Glomerular visceral epithelial cell (primary cell): Measurements from ENCODE around the gene GTF3C5.
"Not testable (repeated sequence)": the region's sequence is repeated elsewhere in the genome, so short reads cannot be mapped to it uniquely, and the experiment has no call there.

Source experiments
- DNase-seq: peaks from one replicate; pipeline ENCODE4 v3.0.0-alpha.2; 2016; ENCODE audit errors: extremely low spot score

Gene GTF3C5

DNA sequence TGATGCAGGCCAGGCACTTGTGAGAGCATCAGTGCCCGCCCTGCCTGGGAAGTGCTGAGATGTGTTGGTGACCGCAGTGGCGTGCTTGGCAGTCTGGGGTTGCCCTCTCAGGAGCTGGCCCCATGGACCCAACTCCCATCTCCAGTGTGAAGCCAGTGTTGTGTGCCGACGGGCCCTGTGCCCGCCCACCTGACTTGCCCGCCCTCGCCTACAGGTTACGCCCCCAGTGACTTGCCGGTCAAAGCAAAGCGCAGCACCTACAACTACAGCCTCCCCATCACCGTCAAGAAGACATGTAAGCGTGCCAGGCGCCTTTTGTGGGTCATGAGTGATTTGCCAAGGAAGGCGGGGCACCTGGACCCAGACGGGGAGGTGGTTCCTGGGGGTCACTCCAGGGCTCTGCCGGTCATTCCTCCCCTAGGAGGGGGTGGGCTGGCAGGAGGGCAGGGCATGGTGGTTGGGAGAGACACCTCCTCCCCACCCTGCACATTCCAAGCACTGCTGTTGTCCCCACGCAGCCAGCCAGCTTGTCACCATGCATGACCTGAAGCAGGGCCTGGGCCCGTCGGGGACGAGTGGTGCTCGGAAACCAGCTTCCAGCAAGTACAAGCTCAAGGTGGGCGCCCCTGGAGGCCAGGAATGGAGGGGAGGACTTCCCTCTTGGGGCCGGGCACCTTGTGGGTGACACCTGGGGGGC lies 23.5 kb downstream of the GTF3C5 start:
- no peak for DNase-seq

- no peak for DNase-seq
Measured at GRCh38 chr9:133054966-133055365, 24.2 kb downstream of the GTF3C5 start.

DNA sequence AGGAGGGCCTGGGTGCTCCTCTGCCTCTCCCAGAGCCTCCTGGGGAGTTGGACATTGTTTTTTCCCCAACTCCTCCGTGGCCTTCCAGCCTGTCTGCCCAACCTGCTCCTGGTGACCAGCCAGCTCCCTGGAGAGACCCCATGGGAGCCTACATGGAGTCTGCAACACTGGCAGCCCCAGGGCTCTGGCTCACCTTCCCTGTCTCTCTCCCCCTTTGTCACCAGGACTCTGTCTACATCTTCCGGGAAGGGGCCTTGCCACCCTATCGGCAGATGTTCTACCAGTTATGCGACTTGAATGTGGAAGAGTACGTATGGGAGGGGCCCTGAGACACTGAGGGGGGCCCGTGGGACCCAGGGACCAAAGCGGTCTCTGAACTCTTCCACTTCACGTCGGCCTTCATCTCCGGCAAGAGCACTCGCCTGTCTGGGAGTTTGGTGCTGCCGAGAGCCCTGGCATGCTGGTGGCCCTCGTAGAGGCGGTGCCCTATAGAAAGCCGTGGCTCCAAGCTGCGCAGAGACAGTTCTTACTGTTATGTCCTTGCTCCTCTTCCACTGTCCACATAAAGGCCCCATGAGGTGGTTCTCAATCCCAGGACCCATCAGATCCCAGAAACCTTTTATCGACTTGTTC lies 25.1 kb downstream of the GTF3C5 start:
- no peak for DNase-seq

- no peak for DNase-seq
Measured at GRCh38 chr9:133056533-133056932, 25.7 kb downstream of the GTF3C5 start.

- no peak for DNase-seq
Measured at GRCh38 chr9:133057006-133057405, 26.2 kb downstream of the GTF3C5 start.

DNA sequence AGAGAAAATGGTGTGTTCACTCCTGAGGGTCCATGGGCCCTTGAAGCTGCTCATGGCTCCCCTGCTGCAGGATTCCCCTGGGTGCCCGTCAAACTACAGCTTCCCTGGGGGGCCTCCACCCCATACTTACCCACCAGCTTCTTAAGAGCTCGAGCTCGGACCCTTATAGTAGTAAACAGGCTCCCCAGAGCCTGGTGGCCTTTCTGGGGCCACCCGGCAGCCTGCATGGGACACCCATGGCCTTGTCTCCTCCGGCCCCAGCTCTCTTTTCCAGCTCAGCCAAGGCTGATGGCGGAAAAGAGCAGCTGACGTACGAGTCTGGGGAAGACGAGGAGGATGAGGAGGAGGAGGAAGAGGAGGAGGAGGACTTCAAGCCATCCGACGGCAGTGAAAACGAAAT lies 26.8 kb downstream of the GTF3C5 start:
- no peak for DNase-seq

GRCh38 chr9:133058071-133058470 lies 27.3 kb downstream of the GTF3C5 start:
- no peak for DNase-seq

DNA sequence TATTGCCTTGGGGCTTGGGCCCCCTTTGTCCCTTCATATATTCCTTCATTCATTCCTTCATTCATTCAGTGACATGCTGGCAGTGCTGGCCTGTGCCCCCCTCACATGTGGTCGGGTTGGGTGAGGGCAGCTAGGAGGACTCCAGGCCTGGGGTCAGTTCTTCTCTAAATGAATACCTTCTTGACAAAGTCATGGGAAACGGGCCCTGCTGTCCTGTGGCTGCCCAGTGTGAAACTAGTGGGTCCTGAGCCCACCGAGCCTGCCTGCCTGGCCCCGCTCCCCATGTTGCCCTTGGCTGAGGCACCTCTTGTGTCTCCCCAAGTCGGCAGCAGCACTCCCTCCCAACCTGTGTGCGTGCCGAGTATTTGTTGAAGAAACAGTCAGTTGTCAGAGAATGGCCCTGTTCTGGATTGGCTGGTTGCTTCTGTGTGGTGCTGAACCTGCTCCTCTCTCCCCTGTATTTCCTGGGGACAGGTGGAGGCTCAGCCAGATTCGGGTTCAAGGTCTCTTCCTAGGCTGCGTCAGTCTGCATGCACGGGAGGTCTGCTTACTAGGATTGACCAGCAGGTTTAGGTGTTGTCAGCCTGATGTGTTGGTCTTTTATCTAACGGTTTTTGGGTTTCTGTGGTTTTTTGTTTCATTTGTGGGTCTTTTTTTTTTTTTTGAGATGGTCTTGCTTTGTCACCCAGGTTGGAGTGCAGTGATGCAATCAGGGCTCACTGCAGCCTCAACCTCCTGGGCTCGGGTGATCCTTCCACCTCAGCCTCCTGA lies 27.9 kb downstream of the GTF3C5 start:
- DNase-seq, result no peak

DNA sequence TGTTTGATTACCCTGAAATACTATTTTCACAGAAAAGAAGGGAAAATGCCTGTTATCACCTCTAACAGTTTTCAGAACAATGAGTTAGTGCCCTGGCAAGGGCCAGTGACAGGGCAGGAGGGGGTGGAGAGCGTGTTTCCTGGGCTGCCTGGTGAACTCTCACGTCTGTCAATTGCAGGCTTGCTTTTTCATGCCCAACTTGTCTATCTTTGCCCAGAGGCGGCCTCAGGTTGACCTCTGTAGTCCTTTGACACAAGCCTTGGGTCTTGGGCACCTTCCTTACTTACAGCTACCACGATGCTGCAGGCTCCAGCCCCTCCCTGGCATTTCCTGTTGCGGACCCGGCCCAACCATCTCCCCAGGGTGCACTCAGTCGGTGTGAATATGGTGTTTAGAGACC lies 28.8 kb downstream of the GTF3C5 start:
- no peak for DNase-seq

DNA sequence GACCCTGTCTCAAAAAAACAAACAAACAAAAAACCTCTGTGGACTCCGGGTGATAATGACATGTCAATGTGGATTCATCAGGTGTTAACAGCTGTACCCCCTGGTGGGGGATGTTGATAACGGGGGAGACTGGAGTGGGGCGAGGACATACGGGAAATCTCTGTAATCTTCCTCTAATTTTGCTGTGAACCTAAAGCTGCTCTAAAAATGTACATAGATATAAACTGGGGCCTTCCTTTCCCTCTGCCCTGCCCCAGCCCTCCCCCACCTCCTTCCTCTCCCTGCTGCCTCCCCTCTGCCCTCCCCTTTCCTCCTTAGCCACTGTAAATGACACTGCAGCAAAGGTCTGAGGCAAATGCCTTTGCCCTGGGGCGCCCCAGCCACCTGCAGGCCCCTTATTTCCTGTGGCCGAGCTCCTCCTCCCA lies 29.6 kb downstream of the GTF3C5 start:
- DNase-seq, result no peak

GRCh38 chr9:133061019-133061763 lies 30.4 kb downstream of the GTF3C5 start:
- DNase-seq, result peak; percentile 14

- not testable (repeated sequence) for DNase-seq
Measured at GRCh38 chr9:133061764-133062145, 31.0 kb downstream of the GTF3C5 start, which contains the start of gene CEL. TSS of gene CEL (plus strand) at chr9:133061981. CDS start at chr9:133062003, 22 bp downstream.

- DNase-seq, result not testable (repeated sequence)
Measured at GRCh38 chr9:133062569-133062968, 31.8 kb downstream of the GTF3C5 start.

GRCh38 chr9:133063159-133063499 lies 32.3 kb downstream of the GTF3C5 start:
- DNase-seq, result no peak

DNA sequence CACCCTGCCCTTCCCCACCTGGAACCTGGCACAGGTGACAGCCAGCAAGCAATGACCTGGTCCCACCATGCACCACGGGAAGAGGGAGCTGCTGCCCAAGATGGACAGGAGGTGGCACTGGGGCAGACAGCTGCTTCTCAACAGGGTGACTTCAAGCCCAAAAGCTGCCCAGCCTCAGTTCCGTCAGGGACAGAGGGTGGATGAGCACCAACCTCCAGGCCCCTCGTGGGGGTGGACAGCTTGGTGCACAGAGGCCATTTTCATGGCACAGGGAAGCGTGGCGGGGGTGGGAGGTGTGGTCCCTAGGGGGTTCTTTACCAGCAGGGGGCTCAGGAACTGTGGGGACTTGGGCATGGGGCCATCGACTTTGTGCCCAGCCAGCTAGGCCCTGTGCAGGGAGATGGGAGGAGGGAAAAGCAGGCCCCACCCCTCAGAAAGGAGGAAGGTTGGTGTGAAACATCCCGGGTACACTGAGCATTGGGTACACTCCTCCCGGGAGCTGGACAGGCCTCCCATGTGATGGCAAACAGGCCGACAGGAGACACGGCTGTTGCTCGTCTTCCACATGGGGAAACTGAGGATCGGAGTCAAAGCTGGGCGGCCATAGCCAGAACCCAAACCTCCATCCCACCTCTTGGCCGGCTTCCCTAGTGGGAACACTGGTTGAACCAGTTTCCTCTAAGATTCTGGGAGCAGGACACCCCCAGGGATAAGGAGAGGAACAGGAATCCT lies 32.9 kb downstream of the GTF3C5 start:
- DNase-seq, result no peak

- DNase-seq, result no peak
Measured at GRCh38 chr9:133064241-133065069, 33.7 kb downstream of the GTF3C5 start.

- no peak for DNase-seq
Measured at GRCh38 chr9:133065070-133065388, 34.2 kb downstream of the GTF3C5 start.

GRCh38 chr9:133066181-133066983 lies 35.6 kb downstream of the GTF3C5 start:
- no peak for DNase-seq

GRCh38 chr9:133067006-133067405 lies 36.2 kb downstream of the GTF3C5 start:
- no peak for DNase-seq

DNA sequence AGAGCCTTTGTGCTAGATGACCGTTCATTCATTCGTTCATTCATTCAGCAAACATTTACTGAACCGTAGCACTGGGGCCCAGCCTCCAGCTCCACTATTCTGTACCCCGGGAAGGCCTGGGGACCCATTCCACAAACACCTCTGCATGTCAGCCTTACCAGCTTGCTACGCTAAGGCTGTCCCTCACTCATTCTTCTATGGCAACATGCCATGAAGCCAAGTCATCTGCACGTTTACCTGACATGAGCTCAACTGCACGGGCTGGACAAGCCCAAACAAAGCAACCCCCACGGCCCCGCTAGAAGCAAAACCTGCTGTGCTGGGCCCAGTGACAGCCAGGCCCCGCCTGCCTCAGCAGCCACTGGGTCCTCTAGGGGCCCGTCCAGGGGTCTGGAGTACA lies 37.0 kb downstream of the GTF3C5 start:
- DNase-seq, result peak; percentile 12
